ENCODE measurements around the gene USP34.
A peak's percentile ranks its signal among the peaks of the same experiment; 100 is the strongest.
"Not testable (repeated sequence)": the region's sequence is repeated elsewhere in the genome, so short reads cannot be mapped to it uniquely, and the experiment has no call there.

The USP34 gene

DNA sequence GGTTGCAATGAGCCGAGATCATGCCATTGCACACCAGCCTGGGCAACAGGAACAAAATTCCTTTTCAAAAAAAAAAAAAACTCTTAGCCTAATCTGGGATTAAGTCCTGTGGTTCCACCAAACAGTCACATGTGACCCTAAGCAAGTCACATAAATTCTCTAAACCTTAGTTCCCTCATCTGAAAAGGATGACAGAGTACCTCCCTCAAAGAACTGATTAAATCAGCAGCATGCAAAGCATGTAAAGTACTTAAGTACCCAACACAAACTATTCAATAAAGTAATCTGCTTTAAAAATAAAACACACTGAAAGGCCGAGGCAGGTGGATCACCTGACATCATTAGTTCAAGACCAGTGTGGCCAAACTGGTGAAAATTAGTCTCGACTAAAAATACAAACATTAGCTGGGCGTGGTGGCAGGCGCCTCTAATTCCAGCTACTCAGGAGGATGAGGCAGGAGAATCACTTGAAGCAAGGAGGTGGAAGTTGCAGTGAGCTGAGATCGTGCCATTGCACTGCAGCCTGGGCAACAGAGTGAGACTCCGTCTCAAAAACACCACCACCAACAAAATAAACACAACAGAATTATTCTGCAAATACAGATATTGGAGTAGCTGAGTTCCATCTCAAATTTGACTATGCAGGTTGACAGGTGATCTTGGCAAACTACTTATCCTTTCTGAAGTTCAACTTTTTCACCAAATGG, 7.0 kb downstream of the USP34 start:
- no peak for ATAC-seq

DNA sequence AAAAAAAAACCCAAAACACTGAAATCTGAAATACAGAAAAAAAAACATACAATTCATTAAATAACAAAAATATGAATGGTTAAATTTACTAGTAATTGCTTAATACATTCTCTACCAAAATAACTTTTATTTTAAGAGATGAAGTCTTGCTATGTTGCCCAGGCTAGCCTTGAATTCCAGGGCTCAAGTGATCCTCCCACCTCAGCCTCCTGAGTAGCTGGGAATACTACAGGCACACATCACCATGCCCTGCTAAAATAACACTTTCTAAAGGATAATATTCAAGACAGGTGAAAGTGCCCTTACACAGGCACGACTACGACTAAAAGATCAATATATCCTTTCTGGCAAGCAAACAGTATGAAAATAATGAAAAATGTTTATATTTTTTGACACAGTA, 9.5 kb downstream of the USP34 start:
- no peak for ATAC-seq

DNA sequence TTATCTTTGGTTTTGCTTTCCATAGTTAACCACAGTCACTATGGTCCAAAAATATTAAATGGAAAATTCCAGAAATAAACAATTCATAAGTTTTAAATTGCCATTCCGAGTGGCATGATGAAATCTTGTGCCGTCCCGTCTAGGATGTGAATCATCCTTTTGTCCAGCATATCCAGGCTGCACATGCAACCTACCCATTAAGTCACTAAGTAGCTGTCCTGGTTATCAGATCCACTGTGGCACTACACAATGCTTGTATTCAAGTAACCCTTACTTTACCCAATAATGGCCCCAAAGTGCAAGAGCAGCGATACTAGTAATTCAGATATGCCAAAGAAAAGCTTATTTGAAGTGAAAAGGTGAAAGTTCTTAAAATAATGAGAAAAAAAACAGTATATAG, 10.7 kb downstream of the USP34 start:
- no peak for ATAC-seq

DNA sequence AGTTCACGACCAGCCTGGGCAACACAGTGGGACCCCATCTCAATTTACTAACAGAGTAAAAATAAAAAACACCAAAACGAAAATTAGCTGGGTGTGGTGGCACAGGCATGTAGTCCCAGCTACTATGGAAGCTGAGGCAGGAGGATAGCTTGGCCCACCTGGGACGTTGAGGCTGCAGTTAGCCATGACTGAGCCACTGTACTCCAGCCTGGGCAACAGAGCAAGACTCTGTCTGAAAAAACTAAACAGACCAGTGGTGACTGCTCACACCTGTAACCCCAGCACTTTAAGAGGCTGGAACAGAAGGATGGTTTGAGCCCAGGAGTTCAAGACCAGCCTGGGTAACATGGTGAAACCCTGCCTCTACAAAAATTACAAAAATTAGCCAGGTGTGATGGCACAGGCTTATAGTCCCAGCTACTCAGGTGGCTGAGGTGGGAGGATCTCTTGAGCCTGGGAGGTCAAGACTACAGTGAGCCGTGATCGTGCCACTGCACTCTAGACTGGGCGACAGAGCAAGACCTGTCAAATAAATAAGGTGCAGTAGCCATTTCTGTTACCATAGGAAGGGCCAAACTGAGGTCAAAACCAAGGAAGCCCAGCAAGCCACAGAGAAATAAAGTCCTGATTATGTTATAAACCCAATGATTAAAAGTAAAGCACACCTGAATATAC, 14.0 kb downstream of the USP34 start:
- ATAC-seq = no peak

DNA sequence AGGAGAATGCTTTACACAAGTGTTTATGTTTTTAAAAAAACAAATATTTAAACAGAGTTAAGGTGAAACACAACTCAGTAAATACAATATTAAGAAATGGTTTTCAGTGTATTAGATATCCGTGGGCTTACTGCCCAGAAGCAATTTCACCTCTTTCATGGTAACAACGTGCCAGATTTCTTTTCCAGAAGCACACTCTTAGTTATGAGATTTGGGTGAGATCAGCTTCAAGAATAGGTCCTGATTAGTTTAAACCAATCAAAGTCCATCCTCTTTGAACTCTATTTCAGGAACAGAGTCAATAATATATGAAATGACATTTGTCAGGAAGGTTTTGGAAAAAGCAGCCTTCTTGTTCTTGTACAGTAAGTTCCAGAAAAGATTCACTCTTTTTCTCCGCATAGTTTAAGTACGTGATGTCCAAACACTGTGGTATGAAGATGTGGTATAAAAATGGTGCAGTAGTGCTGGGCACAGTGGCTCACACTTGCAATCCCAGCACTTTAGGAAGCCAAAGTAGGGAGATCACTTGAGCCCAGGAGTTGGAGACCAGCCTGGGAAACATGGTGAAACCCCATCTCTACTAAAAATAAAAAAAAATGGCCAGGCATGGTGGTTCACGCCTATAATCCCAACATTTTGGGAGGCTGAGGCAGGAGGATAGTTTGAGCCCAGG, 14.7 kb downstream of the USP34 start:
- ATAC-seq = no peak

DNA sequence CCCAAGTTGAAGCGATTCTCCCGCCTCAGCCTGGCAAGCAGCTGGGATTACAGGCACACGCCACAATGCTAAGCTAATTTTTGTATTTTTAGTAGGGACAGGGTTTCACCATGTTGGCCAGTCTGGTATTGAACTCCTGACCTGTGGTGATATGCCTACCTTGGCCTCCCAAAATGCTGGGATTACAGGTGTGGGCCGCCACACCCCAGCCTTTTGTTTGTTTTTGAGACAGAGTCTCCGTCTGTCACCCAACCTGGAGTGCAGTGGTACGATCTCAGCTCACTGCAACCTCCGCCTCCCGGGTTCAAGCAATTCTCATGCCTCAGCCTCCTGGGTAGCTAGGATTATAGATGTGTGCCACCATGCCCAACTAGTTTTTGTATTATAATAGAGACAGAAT, 15.9 kb downstream of the USP34 start:
- ATAC-seq = not testable (repeated sequence)

DNA sequence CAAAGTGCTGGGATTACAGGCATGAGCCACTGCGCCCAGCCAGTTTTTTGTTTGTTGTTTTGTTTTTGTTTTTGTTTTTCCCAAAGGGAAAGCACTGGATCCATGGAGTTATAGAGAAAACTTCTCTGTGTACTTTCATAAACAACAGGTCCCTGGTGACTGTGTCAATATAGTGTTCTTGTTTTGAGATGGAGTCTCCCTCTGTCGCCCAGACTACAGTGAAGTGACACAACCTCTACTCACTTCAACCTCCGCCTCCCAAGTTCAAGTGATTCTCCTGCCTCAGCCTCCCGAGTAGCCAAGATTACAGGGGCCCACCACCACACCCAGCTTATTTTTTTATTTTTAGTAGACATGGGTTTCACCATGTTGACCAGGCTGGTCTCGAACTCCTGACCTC, 16.5 kb downstream of the USP34 start:
- no peak for ATAC-seq

DNA sequence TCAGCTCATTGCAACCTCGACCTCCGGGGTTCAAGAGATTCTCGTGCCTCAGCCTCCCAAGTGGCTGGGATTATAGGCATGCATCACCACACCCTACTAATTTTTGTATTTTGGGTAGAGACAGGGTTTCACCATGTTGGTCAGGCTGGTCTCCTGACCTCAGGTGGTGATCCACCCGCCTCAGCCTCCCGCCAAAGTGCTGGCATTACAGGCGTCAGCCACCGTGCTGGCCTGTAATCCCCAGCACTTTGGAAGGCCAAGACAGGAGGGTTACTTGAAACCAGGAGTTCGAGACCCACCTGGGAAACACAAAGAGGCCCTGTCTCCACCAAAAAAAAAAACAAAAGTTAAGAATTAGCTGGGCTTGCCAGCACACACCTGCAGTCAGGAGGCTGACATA, 18.5 kb downstream of the USP34 start:
- no peak for ATAC-seq

DNA sequence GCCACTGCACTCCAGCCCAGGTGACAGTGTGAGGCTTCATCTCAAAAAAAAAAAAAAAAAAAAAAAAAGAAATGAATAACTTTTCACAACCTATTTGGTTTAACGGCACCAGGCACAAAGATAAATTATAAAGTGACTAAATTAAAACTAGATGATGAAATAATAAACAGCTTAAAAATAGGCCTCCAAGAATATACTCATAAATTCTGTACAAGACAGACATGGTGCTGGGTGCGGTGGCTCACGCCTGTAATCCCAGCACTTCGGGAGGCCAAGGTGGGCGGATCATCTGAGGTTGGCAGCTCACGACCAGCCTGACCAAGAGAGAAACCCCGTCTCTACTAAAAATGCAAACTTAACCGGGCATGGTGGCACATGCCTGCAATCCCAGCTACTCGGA, 19.7 kb downstream of the USP34 start:
- no peak for ATAC-seq

DNA sequence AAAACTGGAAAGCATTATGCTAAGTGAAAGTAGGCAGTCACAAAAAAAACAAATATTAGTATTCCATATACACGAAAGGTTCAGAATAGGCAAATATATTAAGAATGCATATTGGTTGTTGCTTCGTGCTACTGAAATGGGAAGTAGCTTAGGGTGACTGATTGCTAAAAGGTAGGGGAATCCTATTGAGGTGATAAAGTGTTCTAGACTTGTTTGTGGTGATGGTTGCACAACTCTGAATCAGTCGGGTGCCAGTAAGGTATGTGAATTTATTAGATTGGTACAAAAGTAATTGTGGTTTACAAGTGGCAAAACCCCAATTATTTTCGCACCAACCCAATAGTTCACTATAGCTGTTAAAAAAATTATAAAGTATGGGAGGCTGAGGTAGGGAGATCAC, 20.7 kb downstream of the USP34 start:
- peak; percentile 56 to 70 for ATAC-seq

DNA sequence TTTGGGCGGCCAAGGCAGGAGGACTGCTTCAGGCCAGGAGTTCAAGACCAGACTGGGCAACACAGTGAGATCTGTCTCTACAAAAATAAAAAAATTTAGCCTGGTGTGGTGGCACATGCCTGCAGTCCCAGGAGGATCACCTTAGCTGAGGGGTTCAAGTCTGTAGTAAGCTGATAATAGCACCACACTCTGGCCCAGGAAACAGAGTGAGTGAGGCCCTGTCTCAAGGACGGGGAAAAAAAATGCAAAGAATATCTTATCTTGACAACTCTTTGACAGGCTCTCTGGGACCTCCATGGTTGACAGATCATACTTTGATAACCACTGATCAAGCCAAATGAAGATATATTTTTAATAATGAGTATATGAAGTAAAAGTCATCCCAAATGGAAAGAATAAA, 22.7 kb downstream of the USP34 start:
- no peak for ATAC-seq

DNA sequence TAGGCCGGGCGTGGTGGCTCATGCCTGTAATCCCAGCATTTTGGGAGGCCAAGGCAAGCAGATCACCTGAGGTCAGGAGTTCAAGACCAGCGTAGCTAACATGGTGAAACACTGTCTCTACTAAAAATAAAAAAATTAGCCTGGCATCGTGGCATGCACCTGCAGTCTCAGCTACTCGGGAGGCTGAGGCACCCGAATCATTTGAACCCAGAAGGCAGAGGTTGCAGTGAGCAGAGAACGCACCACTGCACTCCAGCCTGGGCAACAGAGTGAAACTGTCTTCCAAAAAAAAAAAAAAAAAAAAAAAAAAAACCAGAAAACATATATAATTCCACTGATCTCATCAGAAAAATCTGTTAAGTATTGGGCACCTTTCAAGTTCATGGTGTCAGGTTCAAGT, 23.9 kb downstream of the USP34 start:
- ATAC-seq = not testable (repeated sequence)

DNA sequence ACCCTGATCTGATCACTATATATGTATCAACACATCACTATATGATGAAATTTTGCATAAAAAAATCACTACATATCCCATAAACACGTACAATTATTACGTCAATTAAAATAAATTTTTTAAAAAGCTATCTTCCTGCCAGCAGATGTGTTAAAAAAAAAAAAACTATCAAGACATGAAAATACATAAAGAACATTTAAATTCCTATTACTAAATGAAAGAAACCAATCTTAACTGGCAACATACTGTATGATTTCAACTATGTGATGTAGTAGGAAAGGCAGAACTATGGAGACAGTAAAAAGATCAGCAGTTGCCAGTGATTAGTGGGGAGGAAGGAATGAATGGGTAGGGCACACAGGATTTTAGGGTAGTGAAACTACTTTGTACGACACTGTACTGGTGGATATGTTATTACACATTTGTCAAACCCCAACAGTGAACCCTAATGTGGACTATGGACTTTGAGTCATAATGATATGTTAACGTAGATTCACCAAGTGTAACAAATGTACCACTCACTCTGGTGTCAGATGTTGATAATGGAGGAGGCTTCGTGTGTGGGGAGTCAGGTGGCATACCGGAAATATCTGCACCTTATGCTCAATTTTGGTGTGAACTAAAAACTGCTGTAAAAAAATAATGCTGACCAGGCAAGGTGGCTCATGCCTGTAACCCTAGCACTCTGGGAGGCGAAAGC, 27.4 kb downstream of the USP34 start:
- peak; percentile 68 to 90 for ATAC-seq

DNA sequence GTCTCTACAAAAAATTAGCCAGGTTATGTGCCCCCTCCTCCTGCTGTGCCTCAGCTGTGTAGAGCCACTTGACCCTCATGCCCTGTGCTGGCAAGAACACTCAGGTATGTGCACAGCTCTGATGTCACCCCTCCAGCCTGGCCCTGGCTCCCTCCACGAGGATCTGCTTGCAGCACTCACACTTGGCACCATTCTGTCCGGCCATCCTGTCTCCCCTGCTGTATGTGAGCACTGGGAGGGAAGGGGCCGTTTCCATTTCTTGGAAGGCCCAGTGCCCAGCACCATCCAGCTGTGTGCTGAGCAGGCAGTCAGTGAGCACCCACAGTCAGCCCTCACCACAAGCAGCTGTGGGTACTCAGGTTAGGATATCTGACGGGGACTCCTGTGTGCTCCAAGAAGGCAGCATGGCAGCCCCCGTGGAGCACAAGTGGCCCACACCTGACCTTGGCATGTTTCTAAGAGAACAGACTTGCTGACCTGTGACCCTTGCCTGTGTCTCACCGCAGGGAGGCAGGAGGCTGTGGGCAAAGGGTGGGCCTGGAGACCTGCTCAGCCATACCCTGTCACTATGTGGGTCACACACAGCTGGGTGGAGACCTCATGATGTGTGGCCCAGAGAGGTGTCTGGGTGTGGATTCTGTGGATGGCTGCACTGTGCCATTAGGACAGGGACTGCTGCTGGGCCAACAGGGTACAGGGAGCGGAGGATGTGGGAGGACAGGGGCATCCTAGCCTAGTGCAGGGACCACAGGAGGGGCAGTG, 31.5 kb downstream of the USP34 start:
- ATAC-seq = no peak

DNA sequence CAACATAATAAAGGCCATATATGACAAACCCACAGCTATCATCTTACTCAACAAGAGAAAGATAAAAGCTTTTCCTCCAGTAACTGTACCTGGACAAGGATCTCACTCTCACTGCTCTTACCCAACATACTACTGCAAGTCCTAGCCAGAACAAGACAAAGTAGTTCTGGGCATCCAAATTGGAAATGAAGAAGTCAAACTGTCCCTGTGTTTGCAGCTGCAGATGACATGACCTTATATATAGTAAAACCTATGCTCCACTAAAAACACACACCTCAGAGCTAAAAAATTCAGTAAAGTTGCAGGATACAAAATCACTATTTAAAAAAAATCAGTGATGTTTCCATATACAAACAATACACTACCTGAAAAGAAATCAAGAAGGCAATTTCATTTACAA, 32.2 kb downstream of the USP34 start:
- ATAC-seq = no peak

DNA sequence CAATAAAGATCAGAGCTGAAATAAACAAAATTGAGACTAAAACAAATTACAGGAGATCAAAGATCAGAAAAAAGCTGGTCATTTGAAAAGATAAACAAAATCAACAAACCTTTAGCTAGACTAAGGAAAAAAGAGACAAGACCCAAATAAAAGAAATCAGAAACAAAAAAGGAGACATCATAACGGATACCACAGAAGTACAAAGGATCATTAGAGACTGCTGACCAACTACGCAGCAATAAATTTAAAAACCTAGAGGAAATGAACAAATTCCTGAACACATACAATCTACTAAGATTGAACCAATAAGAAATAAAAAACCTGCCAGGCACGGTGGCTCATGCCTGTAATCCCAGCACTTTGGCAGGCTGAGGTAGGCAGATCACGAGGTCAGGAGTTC, 33.7 kb downstream of the USP34 start:
- ATAC-seq = no peak

DNA sequence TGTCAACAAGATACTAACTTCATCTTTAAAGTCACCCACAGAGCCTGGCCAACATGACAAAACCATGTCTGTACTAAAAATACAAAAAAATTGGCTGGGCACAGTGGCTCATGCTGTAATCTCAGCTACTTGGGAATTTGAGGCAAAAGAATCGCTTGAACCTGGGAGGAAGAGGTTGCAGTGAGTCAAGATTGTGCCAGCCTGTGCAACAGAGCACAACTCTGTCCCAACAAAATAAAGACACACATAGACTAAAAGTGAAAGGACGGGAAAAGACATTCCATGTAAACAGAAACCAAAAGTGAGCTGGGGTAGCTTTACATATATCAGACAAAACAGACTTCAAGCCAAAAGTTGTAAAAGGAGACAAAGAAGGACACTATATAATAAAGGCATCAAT, 34.8 kb downstream of the USP34 start:
- no peak for ATAC-seq

DNA sequence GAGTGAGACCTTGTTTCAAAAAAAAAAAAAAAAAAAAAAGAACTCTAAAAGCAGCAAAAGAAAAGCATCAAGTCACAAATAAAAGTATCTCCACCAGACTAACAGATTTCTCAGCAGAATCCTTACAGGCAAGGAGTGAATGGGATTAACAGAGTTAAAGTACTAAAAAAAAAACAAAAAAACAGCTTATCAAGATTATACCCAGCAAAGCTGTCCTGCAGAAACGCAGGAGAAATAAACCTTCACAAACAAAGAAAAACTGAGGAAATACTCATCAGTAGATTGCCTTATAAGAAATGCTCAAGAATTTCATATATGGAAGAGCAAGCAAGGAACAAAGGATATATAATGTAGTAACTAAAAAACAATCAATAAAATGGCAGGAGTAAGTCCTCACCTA, 35.6 kb downstream of the USP34 start:
- no peak for ATAC-seq

DNA sequence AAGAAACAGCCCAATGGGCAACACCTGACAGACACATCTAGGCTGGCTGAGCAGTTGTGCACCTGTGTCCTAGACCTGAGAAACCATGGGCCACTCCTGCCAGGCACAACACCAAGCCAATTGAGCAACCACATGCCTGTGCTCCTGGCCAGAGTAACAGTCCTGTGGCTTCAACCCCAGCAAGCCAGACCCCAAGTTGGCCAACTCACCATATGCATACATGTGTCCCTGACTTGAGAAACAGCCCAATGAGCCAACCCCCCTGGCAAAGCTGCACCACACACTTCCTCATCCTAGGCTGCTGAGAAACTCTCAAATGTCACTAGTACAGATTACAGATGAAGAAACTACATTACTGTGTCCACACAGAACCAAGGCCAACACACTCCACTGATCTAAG, 36.6 kb downstream of the USP34 start:
- no peak for ATAC-seq

DNA sequence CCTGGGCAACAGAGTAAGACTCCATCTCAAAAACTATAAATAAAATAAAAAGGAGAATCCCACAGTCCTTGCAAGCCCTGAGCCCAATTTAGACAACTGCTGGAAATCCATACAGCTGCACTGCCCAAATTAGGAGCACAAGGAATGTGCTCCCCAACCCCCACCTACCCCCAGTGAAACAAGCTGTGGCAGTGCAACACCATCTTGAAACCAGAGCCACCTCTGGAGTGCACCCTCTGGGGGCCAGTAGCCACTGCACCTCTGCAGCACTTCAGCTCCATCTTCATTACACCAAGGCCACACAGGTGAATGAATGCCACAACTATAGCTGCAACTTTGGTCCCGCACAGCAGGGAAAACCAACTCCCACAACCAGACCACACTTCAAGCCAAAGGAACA, 37.3 kb downstream of the USP34 start:
- ATAC-seq = no peak

DNA sequence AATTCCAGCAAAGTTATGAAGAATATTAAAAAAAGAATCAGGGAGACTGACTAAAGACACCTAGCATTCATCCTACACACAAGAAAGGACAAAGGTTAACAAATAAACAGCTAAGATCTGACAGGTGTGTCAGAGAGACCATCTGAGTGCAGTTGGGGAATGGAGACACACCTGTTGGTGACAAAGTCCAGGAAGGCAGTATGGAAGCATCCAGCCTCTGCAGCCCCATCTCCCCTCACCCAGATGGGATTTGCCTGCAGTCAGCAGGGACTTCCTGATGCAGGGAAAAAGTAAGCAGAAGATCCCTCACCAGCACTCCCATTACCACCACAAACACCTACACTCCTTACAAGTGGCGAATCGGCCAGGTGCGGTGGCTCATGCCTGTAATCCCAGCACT, 37.9 kb downstream of the USP34 start:
- no peak for ATAC-seq

DNA sequence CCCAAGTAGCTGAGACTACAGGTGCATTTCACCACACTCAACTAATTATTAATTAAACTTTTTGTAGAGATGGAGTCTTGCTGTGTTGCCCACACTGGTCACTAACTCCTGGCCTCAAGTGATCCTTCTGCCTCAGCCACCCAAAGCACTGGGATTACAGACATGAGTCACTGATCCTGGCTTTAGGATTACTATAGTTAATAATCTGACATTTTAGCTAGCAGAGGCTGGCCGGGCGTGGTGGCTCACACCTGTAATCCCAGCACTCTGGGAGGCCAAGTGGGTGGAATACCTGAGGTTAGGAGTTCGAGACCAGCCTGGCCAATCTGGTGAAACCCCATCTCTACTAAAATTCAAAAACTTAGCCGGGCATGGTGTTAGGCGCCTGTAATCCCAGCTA, 39.5 kb downstream of the USP34 start:
- ATAC-seq = no peak

Data from activated CD4-positive, CD25-positive, alpha-beta regulatory T cell treated with anti-CD3 and anti-CD28 coated beads, Interleukin-2, amount 50 U/mL, for 24 hours (primary cell).